ENCODE data around the gene FOXD1.

DNA sequence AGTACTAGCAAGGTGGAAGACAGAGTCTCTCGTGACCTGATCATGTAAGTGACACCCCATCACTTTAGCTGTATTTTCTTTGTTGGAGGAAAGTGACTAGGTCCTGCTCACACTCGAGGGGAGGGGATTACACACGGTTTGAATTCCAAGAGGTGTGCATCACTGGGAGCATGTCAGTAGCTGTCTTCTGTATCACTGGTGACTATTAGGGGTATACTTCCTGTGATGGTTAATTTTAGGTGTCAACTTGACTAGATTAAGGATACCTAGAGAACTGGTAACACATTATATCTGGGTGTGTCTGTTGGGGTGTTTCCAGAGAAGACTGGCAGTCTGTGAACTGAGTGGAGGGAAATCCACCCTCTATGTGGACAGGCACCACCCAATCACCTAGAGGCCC lies 22.5 kb downstream of the FOXD1 start:
- TF ChIP-seq, protein P1, sequence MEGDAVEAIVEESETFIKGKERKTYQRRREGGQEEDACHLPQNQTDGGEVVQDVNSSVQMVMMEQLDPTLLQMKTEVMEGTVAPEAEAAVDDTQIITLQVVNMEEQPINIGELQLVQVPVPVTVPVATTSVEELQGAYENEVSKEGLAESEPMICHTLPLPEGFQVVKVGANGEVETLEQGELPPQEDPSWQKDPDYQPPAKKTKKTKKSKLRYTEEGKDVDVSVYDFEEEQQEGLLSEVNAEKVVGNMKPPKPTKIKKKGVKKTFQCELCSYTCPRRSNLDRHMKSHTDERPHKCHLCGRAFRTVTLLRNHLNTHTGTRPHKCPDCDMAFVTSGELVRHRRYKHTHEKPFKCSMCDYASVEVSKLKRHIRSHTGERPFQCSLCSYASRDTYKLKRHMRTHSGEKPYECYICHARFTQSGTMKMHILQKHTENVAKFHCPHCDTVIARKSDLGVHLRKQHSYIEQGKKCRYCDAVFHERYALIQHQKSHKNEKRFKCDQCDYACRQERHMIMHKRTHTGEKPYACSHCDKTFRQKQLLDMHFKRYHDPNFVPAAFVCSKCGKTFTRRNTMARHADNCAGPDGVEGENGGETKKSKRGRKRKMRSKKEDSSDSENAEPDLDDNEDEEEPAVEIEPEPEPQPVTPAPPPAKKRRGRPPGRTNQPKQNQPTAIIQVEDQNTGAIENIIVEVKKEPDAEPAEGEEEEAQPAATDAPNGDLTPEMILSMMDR (IDR thresholded peaks at IDR 0.05; ENCODE audit: poor library complexity), result no peak
- TF ChIP-seq EZH2 (IDR thresholded peaks at IDR 0.05; ENCODE audit: borderline replicate concordance) (no peak), EZH2phosphoT487 (IDR thresholded peaks at IDR 0.05; ENCODE audit: low read depth, severe bottlenecking, unreplicated experiment) (no peak)

All from hepatocyte (in vitro differentiated cells).